HG03095 (cell line): ENCODE measurements around the gene SLC25A24.
"Not testable (repeated sequence)": the region's sequence is repeated elsewhere in the genome, so short reads cannot be mapped to it uniquely, and the experiment has no call there.

ENCODE experiments used
- ATAC-seq: cut with Tn5 transposase; IDR thresholded peaks from one replicate; pipeline ENCODE4 v1.9.1; 2021; ENCODE audit warnings: moderate library complexity; ENCODE audit not compliant: unreplicated experiment

SLC25A24 gene

GRCh38 chr1:108199201-108199691 lies 897 bp downstream of the SLC25A24 start:
- ATAC-seq, result no peak

DNA sequence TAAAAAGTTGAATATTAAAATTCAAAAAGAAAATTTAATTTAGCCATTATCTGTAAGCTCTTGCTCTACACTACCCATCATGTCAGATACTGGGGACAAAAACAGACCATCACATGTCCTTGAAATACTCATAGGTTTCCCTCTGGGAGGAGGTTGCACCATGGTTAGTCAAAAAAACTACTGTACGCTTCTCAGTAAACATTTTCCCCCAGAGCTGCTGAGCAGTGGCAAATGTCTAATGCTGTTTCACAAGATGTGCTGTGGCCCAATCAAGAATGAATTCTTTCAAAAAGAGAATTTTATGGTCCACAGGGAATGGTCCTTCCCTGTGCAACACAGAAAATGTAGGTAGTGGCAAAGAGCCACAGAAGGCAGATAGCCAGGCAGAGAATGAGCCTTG lies 6.1 kb downstream of the SLC25A24 start:
- ATAC-seq, result no peak

DNA sequence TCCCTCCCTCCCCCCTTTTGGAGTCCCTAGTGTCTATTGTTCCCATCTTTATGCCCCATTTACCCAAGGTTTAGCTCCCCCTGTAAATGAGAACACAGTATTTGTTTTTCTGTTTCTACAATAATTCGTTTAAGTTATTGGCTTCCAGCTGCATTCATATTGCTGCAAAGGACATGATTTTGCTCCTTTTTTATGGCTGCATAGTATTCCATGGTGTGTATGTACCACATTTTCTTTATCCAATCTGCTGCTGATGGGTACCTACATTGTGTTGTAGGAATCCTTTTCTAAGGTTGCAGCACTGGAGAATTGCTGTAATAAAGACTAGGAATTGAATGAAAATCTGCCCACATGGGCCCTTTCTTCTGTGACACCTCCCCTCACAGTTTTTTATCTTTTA lies 6.8 kb downstream of the SLC25A24 start:
- no peak for ATAC-seq

DNA sequence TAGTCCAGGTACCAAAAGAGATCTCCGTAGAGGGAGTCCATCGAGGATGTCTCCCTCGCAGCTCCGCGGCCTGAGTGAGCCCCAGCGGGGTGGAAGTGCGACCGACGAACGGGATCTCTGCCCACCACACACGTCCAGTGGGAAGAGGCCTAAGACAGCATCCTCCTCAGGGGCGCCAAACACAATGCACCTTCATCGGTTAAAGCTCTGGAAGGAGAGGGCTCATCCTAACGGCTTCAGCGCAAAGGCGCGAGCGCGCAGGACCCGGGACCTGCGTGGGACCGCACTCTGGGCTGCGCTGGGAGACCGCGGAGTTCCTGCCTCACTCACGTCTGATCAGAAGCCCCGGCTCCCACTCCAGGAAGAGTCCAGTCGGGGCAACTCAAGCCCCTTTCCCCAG lies 7.6 kb downstream of the SLC25A24 start:
- no peak for ATAC-seq

GRCh38 chr1:108190686-108191416 lies 9.3 kb downstream of the SLC25A24 start:
- no peak for ATAC-seq

GRCh38 chr1:108190001-108190634 lies 10.0 kb downstream of the SLC25A24 start:
- no peak for ATAC-seq

DNA sequence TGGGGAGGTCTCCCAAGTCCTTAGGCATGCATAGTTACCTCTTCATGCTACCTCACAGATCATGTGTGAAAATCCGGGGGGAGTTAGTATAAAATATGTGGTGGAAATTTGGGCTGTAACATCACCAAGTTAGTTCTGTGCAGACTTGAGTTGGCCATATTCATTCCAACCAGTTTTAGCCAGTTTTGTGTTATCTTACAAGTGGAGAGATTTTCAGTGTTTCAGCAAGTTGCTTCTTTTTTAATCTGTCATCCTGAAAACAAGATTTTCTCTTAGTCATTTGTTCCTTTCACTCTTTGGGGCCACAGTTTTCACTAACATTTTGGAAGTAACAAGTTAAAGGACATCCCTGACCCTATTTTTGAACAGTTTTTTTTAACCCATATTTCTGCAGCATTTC lies 11.3 kb downstream of the SLC25A24 start:
- no peak for ATAC-seq

- no peak for ATAC-seq
Observed at GRCh38 chr1:108182959-108183700, 17.0 kb downstream of the SLC25A24 start.

- ATAC-seq, result no peak
Observed at GRCh38 chr1:108179018-108179417, 21.1 kb downstream of the SLC25A24 start.

DNA sequence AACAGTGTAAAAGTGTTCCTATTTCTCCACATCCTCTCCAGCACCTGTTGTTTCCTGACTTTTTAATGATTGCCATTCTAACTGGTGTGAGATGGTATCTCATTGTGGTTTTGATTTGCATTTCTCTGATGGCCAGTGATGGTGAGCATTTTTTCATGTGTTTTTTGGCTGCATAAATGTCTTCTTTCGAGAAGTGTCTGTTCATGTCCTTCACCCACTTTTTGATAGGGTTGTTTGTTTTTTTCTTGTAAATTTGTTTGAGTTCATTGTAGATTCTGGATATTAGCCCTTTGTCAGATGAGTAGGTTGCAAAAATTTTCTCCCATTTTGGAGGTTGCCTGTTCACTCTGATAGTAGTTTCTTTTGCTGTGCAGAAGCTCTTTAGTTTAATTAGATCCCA lies 37.7 kb downstream of the SLC25A24 start:
- ATAC-seq, result not testable (repeated sequence)

GRCh38 chr1:108159951-108160350 lies 40.2 kb downstream of the SLC25A24 start:
- ATAC-seq, result not testable (repeated sequence)

DNA sequence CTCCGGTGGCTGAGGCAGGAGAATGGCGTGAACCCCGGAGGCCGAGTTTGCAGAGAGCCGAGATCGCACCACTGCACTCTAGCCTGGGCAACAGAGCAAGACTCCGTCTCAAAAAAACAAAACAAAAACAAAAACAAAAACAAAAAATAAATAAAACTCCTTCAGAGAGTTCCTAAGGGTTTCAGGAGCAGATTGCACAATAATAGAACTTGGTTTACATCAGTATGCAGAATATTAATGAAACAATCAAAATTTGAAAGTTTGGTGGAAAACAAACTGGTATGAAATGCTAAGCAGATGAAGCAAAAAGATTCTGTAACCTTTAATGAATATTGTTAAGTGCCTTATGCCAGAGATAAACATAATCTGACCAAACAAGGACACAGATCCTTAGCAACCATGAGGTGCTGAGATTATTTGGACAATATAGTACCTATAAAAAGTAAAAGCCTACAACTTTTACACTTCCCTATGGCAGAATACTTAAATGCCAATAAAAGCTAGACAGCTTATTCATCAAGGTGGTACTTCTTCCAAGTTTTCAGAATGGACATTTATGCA lies 41.2 kb downstream of the SLC25A24 start:
- ATAC-seq, result no peak

- no peak for ATAC-seq
Observed at GRCh38 chr1:108154314-108154713, 45.8 kb downstream of the SLC25A24 start.

GRCh38 chr1:108152782-108153222 lies 47.3 kb downstream of the SLC25A24 start:
- ATAC-seq, result no peak

DNA sequence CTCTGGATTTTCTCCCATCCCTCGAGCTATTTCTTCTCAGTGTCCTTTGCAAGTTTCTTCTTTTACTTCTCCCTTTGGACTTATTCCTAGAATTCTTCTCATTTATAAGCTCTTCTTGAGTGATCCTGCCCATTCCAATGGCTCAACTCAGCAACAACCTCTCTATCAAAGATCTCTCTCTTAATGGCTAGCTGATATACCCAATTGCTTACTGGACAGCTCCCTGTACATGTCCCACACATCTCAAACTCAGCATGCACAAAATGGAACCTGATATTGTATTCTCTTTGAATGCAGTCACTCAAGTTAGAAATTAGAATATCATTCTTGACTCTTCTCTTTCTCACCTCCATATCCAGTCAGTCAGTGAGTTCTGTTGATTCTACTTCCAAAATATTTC lies 48.6 kb downstream of the SLC25A24 start:
- no peak for ATAC-seq

DNA sequence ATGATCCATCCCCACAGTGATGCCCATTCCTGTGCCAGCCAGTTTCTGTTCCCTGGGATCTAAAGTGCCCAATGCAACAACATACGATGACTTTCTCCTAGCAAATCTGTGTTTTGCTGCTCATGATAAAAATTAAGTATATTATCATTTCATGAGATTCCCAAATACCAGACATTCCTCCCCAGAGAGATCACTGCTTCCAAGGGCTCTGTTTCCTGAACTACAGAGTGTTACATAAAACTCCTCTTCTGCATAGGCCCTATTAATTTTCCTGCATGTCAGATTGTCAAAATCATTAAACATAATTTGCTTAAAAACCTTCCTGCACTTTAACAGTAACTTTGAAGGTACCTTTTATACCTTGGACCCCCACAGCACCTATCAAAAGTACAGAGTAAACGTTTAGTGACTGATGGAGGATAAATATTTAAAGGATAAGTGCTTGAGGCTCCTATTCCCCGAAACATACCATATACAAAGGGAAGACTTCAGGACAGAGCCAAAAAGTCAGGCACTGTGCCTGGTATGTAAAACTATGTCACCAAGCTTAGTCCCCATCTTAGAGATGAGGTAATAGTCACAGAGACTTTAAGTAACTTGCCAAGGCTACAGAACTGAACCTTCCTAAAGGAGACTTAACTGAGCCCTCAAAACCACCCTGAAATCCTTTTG lies 50.2 kb downstream of the SLC25A24 start:
- no peak for ATAC-seq

DNA sequence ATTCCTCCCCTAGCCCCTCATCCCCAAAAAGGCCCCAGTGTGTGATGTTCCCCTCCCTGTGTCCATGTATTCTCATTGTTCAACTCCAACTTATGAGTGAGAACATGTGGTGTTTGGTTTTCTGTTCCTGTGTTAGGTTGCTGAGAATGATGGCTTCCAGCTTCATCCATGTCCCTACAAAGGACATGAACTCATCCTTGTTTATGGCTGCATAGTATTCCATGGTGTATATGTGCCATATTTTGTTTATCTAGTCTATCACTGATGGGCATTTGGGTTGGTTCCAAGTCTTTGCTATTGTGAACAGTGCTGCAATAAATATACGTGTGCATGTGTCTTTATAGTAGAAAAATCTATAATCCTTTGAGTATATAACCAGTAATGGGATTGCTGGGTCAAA lies 55.6 kb downstream of the SLC25A24 start:
- not testable (repeated sequence) for ATAC-seq

DNA sequence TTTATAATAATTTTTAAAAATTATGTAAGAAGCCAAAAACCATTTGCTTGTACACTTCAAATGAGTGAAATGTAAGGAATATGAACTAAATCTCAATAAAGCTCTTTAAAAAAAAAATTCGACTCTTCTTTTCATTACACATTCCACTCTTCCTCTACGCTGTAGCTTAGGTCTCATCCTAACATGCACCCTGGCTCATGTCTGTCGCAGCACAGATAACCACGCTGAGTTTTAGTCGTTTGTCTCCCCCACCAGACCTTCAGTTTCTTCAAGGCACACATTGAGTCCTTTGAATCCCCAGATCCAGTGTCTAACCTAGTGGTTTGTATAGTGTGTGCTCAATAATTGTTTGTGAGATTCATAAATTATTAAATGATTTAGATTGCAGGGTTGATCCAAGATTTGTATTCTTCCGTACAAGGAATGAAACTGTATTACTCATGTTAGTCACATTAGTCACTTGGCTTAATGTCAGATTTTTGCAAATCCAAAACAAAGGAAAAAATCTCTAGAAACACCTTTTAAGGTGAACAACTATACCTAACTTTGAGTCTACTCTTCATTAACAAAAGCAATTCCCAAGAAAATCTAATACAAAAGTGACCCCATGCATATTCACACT lies 57.3 kb downstream of the SLC25A24 start:
- ATAC-seq, result no peak

DNA sequence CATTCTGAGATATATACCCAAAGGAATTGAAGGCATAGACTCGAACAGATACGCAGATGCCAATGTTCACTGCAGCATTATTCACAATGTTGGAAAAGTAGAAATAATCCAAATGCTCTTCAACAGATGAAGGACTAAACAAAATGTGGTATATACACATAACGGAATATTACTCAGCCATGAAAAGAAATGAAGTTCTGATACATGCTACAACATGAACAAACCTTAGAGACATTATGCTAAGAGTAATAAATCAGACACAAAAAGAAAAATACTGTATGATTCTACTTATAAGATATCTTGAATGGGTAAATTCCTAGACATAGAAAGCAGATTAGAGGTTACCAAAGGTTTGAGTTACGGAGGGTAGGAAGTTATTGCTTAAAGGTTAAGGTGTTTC lies 57.9 kb downstream of the SLC25A24 start:
- ATAC-seq, result no peak

DNA sequence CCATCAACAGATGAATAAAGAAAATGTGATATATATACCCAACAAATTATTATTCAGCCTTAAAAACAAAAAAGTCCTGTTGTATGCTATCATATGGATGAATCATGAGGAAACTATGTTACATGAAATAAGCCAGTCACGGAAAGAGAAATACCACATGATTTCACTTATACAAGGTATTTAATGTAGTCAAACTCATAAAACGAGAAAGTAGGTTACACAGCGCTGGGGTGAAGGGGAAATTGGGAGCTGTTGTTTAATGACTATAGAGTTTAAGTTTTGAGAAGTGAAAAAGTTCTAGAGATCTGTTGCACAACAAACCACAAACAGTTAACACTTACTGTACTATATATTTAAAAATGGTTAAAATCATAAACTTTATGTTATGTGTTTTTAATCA lies 58.5 kb downstream of the SLC25A24 start:
- no peak for ATAC-seq
